Measurements from ENCODE around the gene KCNIP1.

DNA sequence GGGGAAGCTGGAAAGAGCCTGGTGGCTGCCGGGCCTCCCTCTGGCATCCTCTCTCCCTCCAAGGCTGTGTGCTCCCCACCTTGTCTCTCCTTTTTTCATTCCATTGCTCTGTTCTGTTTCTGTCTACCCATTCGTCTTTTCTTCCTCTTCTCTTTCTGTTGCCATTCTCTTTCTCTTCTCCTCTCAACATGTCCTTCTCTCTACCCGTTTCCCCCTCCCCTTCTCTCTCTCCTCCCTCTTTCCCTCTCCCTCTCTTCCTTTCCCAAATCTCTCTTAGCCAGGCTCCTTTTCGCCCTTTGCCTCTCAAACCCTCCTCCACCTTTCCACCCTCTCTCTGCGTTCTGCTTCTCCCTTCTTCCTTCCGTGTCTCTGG, 19.4 kb upstream of the KCNIP1 start:
- TF ChIP-seq CTCF (IDR thresholded peaks at IDR 0.05) (no peak), POLR2A (IDR thresholded peaks at IDR 0.05) (no peak)

Data from heart left ventricle (tissue), 13 donors.